HG03196 (cell line): Measurements from ENCODE around the gene KRT80.
"Not testable (repeated sequence)": the region's sequence is repeated elsewhere in the genome, so short reads cannot be mapped to it uniquely, and the experiment has no call there.

ENCODE experiments used
- ATAC-seq: cut with Tn5 transposase; IDR thresholded peaks from one replicate; pipeline ENCODE4 v1.9.1; 2021; ENCODE audit not compliant: unreplicated experiment

The KRT80 gene

DNA sequence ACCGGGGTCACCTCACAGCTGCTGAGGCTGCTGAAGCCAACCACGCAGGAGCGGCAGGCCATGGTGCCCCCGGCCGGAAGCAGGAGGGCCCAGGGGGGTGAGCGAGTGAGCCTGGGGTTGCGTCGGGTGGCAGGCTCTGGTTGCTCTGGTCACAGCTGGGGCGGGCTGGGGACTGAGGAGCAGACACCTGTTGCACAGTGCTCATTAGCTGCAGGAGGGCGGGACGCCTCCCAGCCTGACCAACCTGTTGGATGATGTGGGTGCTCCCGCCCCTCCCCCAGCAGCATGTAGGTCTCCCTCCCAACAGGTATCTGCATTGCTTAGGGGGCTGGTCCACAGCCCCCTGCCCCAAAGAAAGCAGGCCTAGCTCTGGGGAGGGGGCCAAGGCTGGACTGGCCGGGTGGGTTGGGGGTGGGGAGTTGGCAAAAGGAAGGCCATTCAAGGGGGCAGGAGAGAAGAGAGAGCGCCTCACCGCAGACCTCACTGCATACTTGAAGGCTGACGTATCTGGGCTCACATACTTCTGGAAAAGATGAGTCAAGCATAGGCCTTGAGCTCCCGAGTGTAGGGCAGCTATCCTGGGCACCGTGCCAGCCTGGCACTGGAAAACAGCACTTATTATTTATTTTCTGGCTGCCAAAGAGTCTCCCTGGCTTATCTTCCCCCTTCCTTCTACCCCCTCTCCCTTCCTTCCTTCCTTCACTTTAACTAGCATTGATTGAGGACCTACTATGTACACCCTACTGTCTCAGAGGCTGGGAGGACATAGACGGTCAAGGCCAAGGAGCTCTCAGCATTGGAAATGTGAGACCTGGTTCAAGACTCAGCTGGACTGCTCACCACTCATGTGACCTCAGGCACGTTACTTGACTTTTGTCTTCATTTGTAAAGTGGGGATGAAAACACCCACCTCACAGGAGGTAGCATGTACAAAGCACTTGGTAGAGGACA, at the start of gene KRT80:
Gene KRT80, minus strand, starts transcription at position 174 of the 951 bp plus-strand sequence. Its CDS starts 112 bp downstream, at position 62.
- no peak for ATAC-seq

DNA sequence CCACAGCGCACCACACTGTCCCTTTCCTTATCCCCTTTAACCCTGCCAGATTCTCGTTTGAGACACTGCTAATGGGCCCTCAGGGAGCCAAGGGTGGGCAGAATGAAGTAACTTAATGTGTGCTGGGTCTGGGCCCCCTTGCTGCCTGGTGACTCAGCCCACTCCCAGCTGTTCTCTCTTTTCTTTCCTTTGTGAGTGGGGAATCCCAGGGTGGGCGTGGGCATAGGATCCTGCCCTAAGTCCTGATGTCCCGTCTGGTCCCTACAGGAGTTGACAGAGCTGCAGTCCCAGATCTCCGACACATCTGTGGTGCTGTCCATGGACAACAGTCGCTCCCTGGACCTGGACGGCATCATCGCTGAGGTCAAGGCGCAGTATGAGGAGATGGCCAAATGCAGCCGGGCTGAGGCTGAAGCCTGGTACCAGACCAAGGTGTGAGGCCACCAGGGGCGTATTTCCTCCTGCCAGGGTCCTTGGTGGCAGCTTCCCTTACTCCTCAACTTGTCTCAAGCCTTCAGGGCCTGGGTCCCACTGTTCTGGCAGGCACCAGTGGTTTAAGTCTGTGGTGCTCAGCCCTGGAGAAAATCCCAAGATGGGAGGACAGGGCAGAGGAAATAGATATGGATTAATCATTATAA, 49.5 kb upstream of the KRT80 start:
- no peak for ATAC-seq

DNA sequence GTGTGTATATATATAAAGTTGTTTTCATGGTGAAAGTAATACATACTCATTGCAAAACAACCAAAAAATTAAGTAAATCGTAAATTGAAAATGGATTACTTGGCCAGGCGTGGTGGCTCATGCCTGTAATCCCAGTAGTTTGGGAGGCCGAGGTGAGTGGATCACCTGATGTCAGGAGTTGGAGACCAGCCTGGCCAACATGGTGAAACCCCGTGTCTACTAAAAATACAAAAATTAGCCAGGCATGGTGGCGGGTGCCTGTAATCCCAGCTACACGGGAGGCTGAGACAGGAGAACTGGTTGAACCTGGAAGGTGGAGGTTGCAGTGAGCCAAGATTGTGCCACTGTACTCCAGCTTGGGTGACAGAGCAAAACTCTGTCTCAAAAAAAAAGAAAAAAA, 48.4 kb upstream of the KRT80 start:
- not testable (repeated sequence) for ATAC-seq

DNA sequence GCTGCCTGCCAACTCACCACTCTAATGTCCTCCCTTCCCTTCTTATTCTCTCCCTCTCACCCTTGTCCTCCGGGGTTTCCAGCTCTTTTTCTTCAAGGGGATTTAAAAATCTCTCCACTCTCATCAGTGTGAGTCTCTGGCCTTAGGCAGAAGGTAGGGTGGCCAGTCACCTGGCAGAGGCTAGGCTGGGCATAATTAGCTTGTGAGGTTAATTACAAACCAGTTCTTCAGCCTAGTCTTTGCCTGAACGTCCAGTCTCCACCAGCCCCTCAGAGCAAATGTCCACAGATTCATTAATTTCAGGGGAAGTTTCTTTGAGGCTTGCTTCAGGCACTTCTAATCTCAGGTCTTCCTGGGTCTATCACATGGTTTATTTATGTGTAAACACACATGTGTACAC, 48.0 kb upstream of the KRT80 start:
- no peak for ATAC-seq

DNA sequence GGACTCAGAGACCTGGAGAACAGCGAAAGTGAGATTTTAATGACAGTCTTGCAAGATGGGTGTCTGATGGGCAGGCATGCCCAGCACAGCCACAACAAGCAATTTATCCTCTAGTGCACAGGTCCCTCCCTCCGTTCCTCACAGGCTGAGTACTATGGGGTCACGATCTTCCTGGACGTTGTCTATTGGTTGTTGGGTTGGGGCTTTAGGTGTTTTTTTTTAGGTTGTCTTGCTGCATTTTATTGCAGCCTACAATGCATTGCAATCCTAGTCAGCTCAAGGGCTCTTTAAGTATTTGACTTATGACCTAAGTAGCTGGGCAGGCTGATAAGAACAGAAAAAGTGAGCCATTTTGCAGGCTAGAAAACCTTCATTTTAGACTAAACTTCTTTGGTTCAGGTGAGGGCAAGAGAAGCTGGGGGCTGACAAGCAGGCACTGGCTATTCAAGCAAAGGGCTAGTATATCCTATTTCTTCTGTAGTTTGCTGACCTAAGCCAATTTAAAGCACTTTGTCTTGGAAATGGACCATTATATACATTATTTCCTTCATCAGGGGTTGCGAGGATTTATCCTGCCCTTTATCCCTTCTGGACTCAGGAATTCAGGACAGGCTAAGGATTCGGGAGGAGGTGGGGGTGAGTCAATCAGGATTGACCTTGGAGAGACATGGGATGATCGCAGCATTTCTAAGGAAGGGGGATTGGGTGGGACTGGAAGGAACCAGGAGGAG, 47.3 kb upstream of the KRT80 start:
- no peak for ATAC-seq

DNA sequence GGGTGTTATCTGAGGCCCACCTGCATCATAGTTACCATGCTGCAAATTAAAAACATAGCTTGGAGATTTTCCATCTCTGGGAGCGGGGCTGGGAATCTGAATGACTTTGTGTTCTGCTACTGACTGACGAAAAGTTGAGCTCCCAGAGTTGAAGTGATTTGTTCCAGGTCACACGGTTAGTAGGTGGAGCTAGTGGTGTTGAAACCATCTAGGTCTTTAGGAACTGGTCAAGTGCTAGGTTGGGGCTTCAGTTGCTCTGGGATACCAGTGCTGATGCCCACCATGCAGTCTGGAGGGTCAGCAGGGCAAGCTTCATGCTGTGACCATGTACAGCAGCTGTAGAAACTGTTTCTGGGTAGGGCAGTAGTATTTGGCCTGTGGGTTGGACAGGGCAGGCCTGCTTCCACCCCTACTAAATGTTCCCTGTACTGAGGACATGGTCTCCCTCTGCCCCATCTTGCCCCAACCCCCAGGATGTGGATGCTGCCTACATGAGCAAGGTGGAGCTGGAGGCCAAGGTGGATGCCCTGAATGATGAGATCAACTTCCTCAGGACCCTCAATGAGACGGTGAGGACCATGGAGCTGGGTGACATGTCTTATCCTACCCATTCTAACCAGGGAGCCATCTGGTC, 46.5 kb upstream of the KRT80 start:
- no peak for ATAC-seq

DNA sequence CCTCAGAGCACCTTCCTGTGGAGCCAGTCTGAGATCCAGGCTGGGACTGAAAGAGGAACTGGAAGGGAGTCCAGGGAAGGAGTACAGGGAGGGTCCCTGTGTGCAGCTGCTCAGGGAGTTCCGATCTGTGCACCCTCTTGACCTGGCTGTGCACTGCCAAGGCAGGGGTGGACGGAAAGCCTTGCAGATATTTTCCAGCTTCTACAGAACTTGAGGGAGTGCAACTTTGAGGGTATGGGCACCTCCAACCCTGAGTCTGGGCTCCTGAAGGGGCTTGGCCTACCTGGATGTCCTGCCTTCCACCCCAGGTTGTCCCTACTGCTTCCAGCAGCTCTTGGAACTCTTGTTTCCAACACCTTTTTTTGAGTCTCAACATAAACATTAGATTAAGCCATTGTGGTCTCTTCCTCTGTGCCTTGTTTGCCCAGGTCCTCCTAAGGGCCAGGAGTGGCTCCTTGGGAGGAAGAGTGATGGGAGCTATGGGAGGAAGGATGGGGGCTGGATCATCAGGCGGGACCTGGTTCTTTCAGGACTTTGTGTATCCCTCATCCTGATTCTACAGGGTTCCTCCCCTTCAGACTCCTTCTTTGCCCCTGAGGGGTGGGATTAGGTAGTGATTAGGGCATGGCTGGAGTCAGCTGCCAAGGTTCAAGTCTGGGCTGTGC, 44.7 kb upstream of the KRT80 start:
- ATAC-seq = no peak

DNA sequence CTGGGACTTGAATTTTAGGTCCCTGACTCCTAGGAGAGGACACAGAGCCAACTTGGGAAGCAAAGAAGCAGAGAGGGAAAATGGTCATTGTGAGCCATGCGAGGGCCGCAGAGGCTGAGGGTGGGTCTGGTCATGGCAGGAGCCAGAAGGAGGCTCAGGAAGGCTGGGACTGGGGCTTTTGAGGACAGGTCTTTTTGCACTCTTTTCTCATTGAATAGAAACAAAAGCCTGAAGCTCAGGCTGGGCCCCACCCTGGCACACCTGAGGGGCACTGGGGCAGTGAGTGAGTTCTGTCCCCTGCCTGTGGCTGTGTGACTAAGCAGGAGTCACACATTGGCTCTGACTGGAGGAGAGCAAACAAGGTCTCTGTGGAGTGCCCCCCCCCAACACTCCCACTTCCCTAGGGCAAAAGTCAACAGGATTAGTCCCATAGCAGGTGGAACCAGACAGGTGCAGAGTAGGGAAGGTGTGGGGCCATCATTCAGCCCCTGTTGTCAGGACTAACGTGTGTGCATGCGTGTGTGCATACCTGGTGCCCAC, 44.1 kb upstream of the KRT80 start:
- ATAC-seq = no peak

DNA sequence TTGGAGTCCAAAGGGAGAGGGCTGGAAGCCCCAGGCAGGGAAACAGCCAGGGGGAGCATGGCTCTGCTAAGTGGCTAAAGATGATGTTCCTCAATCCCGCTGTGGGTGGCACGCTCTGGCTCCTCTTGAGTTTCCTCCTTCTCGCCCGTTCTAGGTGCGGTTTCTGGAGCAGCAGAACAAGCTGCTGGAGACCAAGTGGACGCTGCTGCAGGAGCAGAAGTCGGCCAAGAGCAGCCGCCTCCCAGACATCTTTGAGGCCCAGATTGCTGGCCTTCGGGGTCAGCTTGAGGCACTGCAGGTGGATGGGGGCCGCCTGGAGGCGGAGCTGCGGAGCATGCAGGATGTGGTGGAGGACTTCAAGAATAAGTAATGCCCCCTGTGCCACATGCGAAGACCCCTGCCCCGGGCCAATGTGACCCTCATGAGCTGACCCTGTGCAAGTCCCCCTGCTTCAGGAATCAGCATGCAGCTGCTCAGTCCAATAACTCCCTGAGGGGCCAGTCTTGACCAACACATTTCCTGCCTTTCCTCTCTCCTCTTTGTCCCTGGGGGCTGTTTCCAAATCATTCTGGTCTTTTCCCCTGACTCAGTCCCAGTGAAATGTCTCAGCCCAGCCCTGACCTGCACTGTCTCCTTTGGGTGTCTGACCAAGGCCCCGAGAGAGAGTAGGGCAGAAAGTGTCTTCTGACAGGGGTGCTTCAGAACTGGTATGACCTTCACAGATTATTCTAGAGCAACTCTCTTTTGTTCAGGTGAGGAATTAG, 43.4 kb upstream of the KRT80 start:
- ATAC-seq = no peak

DNA sequence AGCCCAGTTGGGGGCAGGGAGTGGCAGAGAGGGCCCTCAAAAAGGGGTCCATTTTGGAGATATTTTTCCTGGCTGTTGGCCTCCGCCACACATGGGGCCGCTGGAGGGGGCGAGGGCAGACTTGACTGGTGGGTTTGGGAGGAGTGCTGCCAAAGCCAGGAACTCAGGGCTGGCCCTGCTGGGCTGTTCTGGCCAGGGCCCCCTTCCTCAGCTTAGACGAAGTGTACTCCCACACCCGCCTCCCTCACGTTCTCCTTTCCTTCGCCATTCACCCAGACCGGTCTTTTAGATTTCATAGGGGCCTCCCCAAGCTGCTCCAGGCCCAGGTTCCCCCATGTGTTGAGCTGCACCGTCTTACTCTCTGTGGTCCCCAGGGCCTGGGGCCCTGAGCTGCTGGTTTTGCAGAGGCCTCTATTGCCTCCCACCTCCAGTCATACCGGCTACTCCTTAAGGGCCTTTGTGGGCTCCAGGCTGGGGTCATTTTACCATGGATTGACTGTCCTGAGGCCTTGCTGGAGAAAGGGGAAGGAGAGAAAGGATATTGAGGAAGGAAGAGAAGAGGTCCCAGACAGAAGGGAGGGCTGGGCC, 42.5 kb upstream of the KRT80 start:
- ATAC-seq = no peak

DNA sequence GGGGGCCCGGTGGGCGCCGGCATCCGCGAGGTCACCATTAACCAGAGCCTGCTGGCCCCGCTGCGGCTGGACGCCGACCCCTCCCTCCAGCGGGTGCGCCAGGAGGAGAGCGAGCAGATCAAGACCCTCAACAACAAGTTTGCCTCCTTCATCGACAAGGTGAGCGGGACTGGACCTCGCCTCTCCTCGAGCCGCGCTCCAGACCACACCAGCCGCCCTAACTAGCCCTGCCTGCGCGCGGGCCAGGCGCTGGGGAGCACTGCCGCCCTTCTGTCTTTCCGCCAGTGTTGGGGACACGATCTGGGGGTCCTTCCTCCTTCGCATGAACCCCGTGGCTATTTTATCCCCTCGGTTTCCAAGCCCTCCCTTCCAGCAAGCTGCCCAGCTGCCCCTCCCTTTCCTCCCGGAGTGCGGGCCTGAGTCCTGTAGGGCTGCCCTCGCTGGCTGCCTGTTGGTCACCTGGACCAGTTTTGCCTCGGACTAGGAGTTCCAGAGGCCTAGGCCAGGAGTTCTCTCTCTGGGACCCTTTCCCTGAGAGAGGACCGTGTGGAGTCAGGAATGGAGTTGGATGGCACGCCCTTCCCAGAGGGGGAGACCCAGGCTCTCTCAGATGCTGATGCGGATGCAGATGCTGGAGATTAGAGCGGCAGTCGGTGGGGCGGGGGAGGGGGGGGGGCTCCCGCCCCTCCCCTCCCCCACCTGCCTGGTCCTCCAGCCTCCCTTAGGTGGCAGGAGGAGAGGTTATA, 41.8 kb upstream of the KRT80 start:
- no peak for ATAC-seq

DNA sequence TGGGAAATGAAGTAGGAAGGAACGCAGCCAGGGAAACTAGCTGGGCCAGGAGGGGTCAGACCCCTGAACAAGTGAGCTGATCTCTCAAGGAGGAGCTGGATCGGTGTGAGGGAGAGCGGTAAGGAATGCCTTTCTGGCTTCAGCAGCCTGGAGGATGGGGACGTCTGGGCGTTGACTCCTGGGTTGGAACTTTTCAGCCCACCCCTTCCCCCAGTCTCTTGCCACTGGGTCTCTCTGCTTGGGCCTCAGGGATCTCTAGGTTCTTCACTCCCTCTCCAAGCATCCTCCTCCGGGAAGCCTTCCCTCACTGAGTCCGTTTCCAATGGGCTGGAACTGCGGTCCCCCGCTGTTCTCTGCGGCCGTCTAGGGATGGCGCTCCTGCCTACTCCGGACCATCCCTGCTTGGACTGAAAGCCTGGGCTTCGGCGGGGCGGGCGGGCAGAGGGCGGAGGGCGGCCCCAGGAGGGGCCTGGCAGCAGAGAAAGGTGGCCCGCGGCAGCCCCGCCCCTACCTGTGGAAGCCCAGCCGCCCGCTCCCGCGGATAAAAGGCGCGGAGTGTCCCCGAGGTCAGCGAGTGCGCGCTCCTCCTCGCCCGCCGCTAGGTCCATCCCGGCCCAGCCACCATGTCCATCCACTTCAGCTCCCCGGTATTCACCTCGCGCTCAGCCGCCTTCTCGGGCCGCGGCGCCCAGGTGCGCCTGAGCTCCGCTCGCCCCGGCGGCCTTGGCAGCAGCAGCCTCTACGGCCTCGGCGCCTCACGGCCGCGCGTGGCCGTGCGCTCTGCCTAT, 41.1 kb upstream of the KRT80 start, which contains the start of gene KRT7:
Gene KRT7, plus strand, starts transcription at position 570 of the 788 bp plus-strand sequence. Its CDS starts 54 bp downstream, at position 624.
- ATAC-seq = no peak

DNA sequence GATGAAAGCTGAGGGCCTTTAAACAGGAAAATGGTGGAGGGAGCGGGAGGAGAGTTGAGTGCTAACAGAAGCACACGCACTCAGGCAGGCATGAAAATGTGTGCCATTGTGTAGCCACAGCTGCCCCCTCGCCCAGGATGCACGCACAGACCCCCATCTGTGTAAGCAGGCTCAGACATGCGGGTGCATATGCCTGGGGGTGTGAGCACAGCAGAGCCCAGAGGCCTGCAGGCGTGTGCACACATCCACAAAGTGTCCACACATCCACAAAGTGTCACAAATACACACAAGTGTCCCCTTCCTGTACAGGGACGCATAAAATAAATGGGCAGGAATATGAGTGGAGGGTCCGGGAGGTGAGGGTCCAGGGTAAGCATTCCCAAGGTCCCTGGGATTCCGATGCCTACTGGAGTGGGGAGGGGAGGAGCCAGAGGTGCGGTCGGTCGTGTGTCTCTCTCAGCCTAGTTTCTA, 40.4 kb upstream of the KRT80 start:
- no peak for ATAC-seq

DNA sequence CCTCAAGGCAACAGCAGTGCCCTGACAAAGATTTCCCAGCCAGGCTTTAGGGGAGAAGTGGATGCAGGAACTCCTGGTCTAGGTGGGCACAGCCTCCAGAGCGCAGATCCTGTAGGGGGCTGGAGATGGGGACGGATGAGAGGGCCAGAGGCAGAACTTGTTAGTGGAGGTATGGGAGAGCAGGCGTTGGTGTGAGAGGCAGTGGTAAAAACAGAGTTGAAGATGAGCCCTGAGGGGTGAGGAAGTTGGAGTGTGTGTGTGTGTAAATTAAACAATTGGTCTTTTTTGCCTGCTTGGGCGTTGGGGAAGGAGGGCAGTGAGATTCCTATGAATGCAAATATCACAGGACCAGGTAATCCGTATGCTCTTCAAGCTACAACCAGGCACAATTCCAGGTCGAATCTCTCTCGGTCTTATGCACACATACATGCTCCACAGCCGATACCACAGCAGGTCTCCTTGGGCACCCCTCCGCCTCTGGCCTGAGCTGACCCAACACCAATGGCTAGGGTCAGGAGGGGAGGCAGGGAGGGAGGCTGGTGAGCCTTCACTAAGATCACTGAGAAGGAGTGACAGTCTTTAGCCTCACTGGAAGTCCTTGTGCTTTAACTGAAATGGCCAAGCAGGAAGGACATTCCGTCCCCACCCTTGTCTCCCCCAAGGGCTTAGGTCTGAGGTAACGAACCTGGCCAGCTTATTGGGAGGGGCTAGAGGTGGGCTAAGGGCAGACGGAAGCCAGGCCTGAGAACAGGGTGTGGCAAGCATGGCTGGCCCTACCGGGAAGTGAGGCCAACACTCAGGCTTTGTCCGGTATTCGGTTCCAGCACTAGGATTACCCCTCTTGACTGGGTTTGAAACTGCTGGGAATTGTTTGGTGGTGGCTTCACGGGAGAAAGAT, 39.7 kb upstream of the KRT80 start:
- ATAC-seq = no peak

DNA sequence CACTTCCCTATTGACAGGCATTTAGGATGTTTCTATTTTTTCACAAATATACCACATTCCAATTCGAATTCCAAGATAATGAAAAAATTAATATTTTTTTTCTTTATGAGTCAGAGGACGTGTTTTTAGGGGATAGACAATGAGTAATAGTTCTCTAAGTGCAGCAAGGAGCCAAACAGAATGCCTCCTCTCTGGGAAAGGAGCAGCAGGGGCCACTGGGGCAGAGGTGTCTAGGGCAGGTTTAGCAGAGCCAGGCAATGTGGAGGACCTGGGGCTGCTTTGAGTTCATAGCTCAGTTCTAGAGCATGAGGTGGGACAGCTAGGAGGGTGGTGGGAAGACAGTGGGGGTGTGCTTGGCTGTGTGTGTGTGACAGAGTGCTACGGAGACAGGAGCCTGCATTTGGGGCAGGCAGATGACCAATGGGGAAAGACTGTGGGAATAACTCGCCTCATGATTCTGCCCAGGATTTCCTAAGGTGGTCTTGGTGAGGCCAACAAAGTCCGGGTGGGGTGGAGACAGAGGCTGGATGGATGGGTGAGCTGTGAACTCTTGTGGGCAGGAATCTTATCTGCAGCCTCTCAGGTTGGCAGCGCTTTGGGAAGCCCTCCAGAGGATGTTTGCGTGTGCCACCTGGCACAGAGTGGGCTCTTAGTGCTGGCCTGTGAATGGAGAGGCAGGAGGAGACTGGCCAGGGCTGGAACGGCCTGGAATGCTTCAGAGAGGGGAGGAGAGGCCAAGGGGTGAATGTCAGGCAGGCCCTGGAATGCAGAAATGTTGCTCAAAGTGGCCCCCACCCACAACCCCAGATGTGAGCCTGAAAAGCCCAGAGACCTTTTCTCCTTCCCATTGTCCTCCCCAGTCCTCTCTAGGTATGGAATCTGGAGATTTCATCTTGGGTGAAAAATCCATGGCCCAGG, 38.8 kb upstream of the KRT80 start:
- no peak for ATAC-seq
